SK-N-SH (cell line): Measurements from ENCODE around the gene GPR22.

Experiments
- EZH2phosphoT487 ChIP-seq: fragments of 200-600 bp; sonication (generic); IDR thresholded peaks from 2 replicates; pipeline ENCODE4 v1.6.1; 2017; ENCODE audit warnings: low read depth, mixed run types, mild to moderate bottlenecking, antibody characterized with exemption, moderate library complexity, borderline replicate concordance
- GABPA ChIP-seq: IDR thresholded peaks from 2 replicates; pipeline ENCODE4 v1.4.0; 2012; ENCODE audit warnings: low read depth, mild to moderate bottlenecking
- SIN3A ChIP-seq: IDR thresholded peaks from 2 replicates; pipeline ENCODE4 v1.6.1; 2012; ENCODE audit warnings: low read depth, mild to moderate bottlenecking, low read length, moderate library complexity, borderline replicate concordance
- TF ChIP-seq, protein P1 (sequence below): fragments of 200-600 bp; sonication (generic); IDR thresholded peaks from 2 replicates; pipeline ENCODE4 v1.6.1; 2017; ENCODE audit warnings: antibody characterized with exemption, mild to moderate bottlenecking, moderate library complexity
- TF ChIP-seq, protein P2 (sequence below): fragments of 150-350 bp; IDR thresholded peaks from 2 replicates; pipeline ENCODE4 v1.6.1; 2016; ENCODE audit warnings: mild to moderate bottlenecking, low read depth, low read length

DNA sequence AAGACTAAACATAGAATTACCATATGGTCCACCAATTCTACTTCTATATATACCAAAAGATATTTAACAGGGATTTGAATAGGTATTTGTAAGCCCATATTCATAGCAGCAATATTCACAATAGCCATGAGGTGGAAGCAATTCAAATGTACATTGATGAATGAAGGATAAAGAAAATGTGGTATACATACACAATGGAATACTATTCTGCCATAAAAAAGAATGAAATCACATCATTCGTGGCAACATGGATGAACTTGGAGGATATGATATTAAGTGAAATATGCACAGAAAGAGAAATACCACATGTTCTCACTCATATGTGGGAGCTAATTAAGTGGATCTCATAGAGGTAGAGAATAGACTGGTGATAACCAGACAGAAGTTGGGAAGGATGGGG lies 34.1 kb upstream of the GPR22 start:
- TF ChIP-seq GABPA (no peak), EZH2phosphoT487 (no peak), SIN3A (no peak)
- TF ChIP-seq, protein P1, sequence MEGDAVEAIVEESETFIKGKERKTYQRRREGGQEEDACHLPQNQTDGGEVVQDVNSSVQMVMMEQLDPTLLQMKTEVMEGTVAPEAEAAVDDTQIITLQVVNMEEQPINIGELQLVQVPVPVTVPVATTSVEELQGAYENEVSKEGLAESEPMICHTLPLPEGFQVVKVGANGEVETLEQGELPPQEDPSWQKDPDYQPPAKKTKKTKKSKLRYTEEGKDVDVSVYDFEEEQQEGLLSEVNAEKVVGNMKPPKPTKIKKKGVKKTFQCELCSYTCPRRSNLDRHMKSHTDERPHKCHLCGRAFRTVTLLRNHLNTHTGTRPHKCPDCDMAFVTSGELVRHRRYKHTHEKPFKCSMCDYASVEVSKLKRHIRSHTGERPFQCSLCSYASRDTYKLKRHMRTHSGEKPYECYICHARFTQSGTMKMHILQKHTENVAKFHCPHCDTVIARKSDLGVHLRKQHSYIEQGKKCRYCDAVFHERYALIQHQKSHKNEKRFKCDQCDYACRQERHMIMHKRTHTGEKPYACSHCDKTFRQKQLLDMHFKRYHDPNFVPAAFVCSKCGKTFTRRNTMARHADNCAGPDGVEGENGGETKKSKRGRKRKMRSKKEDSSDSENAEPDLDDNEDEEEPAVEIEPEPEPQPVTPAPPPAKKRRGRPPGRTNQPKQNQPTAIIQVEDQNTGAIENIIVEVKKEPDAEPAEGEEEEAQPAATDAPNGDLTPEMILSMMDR, result no peak
- TF ChIP-seq, protein P2, sequence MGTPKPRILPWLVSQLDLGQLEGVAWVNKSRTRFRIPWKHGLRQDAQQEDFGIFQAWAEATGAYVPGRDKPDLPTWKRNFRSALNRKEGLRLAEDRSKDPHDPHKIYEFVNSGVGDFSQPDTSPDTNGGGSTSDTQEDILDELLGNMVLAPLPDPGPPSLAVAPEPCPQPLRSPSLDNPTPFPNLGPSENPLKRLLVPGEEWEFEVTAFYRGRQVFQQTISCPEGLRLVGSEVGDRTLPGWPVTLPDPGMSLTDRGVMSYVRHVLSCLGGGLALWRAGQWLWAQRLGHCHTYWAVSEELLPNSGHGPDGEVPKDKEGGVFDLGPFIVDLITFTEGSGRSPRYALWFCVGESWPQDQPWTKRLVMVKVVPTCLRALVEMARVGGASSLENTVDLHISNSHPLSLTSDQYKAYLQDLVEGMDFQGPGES, result no peak
